H9 (cell line): ENCODE measurements around the gene TPGS1. TPM values are rescaled to one million over a fixed set of nuclear protein-coding genes. Genes with fewer than 3 reads are reported as not detected.
A peak's percentile ranks its signal among the peaks of the same experiment; 100 is the strongest.

Experiments
- DNase-seq: peaks from one replicate; pipeline ENCODE4 v3.0.0-alpha.2; 2017
- H2AFZ ChIP-seq: one replicate; pipeline ENCODE4 v1.6.1; 2013; ENCODE audit warnings: mild to moderate bottlenecking, low read length, control low read depth, moderate library complexity
- H2AK5ac ChIP-seq: 2 replicates; pipeline ENCODE4 v1.6.1; 2013; ENCODE audit warnings: low read length, control low read depth, mixed read lengths; ENCODE audit not compliant: insufficient read length
- H2BK120ac ChIP-seq: one replicate; pipeline ENCODE4 v1.6.1; 2013; ENCODE audit warnings: low read depth, mild to moderate bottlenecking, low read length, control low read depth, inconsistent platforms; ENCODE audit not compliant: poor library complexity, severe bottlenecking
- H2BK12ac ChIP-seq: 2 replicates; pipeline ENCODE4 v1.6.1; 2013; ENCODE audit warnings: low read length, control low read depth, mixed read lengths, low read depth; ENCODE audit not compliant: insufficient read length
- H2BK15ac ChIP-seq: 2 replicates; pipeline ENCODE4 v1.6.1; 2013; ENCODE audit warnings: low read depth, low read length, control low read depth
- H2BK20ac ChIP-seq: one replicate; pipeline ENCODE4 v1.6.1; 2013; ENCODE audit warnings: low read depth, mild to moderate bottlenecking, low read length, control low read depth, inconsistent platforms; ENCODE audit not compliant: poor library complexity, severe bottlenecking
- H2BK5ac ChIP-seq: 2 replicates; pipeline ENCODE4 v1.6.1; 2013; ENCODE audit warnings: low read length, control low read depth, mixed read lengths; ENCODE audit not compliant: insufficient read length
- H3K14ac ChIP-seq: 2 replicates; pipeline ENCODE4 v1.6.1; 2013; ENCODE audit warnings: low read length, control low read depth; ENCODE audit not compliant: insufficient read depth
- H3K18ac ChIP-seq: 2 replicates; pipeline ENCODE4 v1.6.1; 2013; ENCODE audit warnings: low read depth, mild to moderate bottlenecking, mixed read lengths, low read length, control low read depth; ENCODE audit not compliant: insufficient read length
- H3K23ac ChIP-seq: 2 replicates; pipeline ENCODE4 v1.6.1; 2013; ENCODE audit warnings: low read length, control low read depth, mixed read lengths, low read depth; ENCODE audit not compliant: insufficient read length
- H3K23me2 ChIP-seq: 2 replicates; pipeline ENCODE4 v1.6.1; 2013; ENCODE audit warnings: low read depth, mild to moderate bottlenecking, mixed read lengths, low read length, control low read depth; ENCODE audit not compliant: insufficient read length, poor library complexity, severe bottlenecking
- H3K27ac ChIP-seq: 2 replicates; pipeline ENCODE4 v1.5.1; 2013; ENCODE audit warnings: low read length, control low read depth, mixed read lengths, low read depth; ENCODE audit not compliant: insufficient read length
- H3K27me3 ChIP-seq: 2 replicates; pipeline ENCODE4 v1.6.1; 2013; ENCODE audit warnings: low read length, control low read depth, inconsistent platforms; ENCODE audit not compliant: insufficient read depth
- H3K4ac ChIP-seq: 2 replicates; pipeline ENCODE4 v1.6.1; 2013; ENCODE audit warnings: low read depth, mild to moderate bottlenecking, control low read depth, inconsistent platforms, low read length, moderate library complexity
- H3K4me1 ChIP-seq: 2 replicates; pipeline ENCODE4 v1.6.1; 2013; ENCODE audit warnings: low read length, control low read depth, inconsistent platforms; ENCODE audit not compliant: insufficient read depth
- H3K4me2 ChIP-seq: 2 replicates; pipeline ENCODE4 v1.6.1; 2013; ENCODE audit warnings: low read length, control low read depth, mixed read lengths; ENCODE audit not compliant: insufficient read length, insufficient read depth
- H3K56ac ChIP-seq: 2 replicates; pipeline ENCODE4 v1.6.1; 2013; ENCODE audit warnings: low read depth, mild to moderate bottlenecking, mixed read lengths, low read length, control low read depth; ENCODE audit not compliant: insufficient read length
- H3K79me1 ChIP-seq: 2 replicates; pipeline ENCODE4 v1.6.1; 2013; ENCODE audit warnings: low read depth, mild to moderate bottlenecking, moderate library complexity, low read length, control low read depth, inconsistent platforms; ENCODE audit not compliant: insufficient read depth, poor library complexity, severe bottlenecking
- H3K79me2 ChIP-seq: 2 replicates; pipeline ENCODE4 v1.6.1; 2013; ENCODE audit warnings: low read length, control low read depth, inconsistent platforms; ENCODE audit not compliant: insufficient read depth
- H3K9ac ChIP-seq: 2 replicates; pipeline ENCODE4 v1.6.1; 2013; ENCODE audit warnings: low read length, control low read depth, mixed read lengths; ENCODE audit not compliant: insufficient read length; ENCODE audit errors: extremely low read depth
- H3K9me3 ChIP-seq: one replicate; pipeline ENCODE4 v1.6.1; 2013; ENCODE audit warnings: low read depth, low read length, inconsistent platforms; ENCODE audit not compliant: control insufficient read depth
- H3T11ph ChIP-seq: one replicate; pipeline ENCODE4 v1.6.1; 2013; ENCODE audit warnings: mild to moderate bottlenecking, low read length, control low read depth, inconsistent platforms
- H4K20me1 ChIP-seq: one replicate; pipeline ENCODE4 v1.6.1; 2013; ENCODE audit not compliant: control insufficient read depth, insufficient read length, insufficient read depth
- H4K5ac ChIP-seq: 2 replicates; pipeline ENCODE4 v1.6.1; 2013; ENCODE audit warnings: low read depth, mild to moderate bottlenecking, mixed read lengths, low read length, control low read depth; ENCODE audit not compliant: insufficient read length
- H4K8ac ChIP-seq: replicated peaks from 2 replicates; pipeline ENCODE4 v1.6.1; 2013; ENCODE audit warnings: low read length, control low read depth, mixed read lengths, low read depth; ENCODE audit not compliant: insufficient read length
- H4K91ac ChIP-seq: 2 replicates; pipeline ENCODE4 v1.6.1; 2013; ENCODE audit warnings: low read depth, mild to moderate bottlenecking, moderate library complexity, mixed read lengths, low read length, control low read depth; ENCODE audit not compliant: insufficient read length
- H3K27ac Mint-ChIP-seq, 3 experiments: 2 replicates in 2 of 3; 3 replicates in 1 of 3; pipeline ENCODE4 v1.8.0; 2020 to 2021; ENCODE audit warnings: mixed read lengths in 3 of 3, mild to moderate bottlenecking in 1 of 3, moderate library complexity in 1 of 3
- H3K27me3 Mint-ChIP-seq: 2 replicates; pipeline ENCODE4 v1.8.0; 2021; ENCODE audit warnings: low read depth, mild to moderate bottlenecking, moderate library complexity, mixed read lengths
- H3K36me3 Mint-ChIP-seq, 3 experiments: 2 replicates in 2 of 3; 3 replicates in 1 of 3; pipeline ENCODE4 v1.8.0; 2020 to 2021; ENCODE audit warnings: low read depth in 3 of 3, mixed read lengths in 3 of 3; ENCODE audit not compliant: insufficient read depth in 1 of 3
- H3K4me1 Mint-ChIP-seq, 2 experiments: 2 replicates each; pipeline ENCODE4 v1.8.0; 2020; ENCODE audit warnings: mixed read lengths in 2 of 2
- H3K4me3 Mint-ChIP-seq, 2 experiments: 2 replicates in 1 of 2; 3 replicates in 1 of 2; pipeline ENCODE4 v1.8.0; 2020 to 2021; ENCODE audit warnings: mild to moderate bottlenecking in 2 of 2, mixed read lengths in 2 of 2, moderate library complexity in 1 of 2
- H3K9me3 Mint-ChIP-seq, 2 experiments: 2 replicates in 1 of 2; 3 replicates in 1 of 2; pipeline ENCODE4 v1.8.0; 2020; ENCODE audit warnings: mild to moderate bottlenecking in 2 of 2, mixed read lengths in 2 of 2, moderate library complexity in 1 of 2
- WGBS: extraction: QIAGEN DNeasy Blood & Tissue Kit; methylation state at CpG from one replicate; pipeline ENCODE4 v1.1.7; 2013; ENCODE audit warnings: missing lambda C conversion rate, low lambda C conversion rate, mixed read lengths; ENCODE audit not compliant: insufficient read length; ENCODE audit errors: extremely low coverage; 5-methylcytosine and 5-hydroxymethylcytosine counted together
- total RNA-seq: library from RNA; stranded (reverse); gene quantifications from 2 replicates; pipeline ENCODE4 v1.2.1, GENCODE V29; 2021
- TF ChIP-seq, protein P1 (sequence below): fragments of 200-600 bp; sonication (generic); conservative IDR thresholded peaks from 3 replicates; pipeline ENCODE4 v1.8.0; 2021; ENCODE audit warnings: antibody characterized with exemption, mild to moderate bottlenecking

The TPGS1 gene
- total RNA-seq, 1 experiment from 2014 or later, result 7.4 TPM

- Histone ChIP-seq H2AK5ac (no peak within 1 kb of the TSS), H3K14ac (no peak within 1 kb of the TSS), H3K23me2 (peaks cover 10% of the 10 kb centered on the region), H3K23ac (no peak within 1 kb of the TSS), H4K5ac (no peak within 1 kb of the TSS), H2BK15ac (no peak within 1 kb of the TSS), H4K91ac (no peak within 1 kb of the TSS), H4K8ac (no peak within 1 kb of the TSS), H2AFZ (no peak within 1 kb of the TSS), H2BK20ac (no peak within 1 kb of the TSS), H3K9ac (no peak within 1 kb of the TSS), H3K56ac (no peak within 1 kb of the TSS), H3K4me2 (peak within 1 kb of the TSS; percentile 63), H3K4me1 (no peaks in the 10 kb centered on the region), H3K4ac (no peak within 1 kb of the TSS), H2BK12ac (no peak within 1 kb of the TSS), H3K79me2 (no peaks in the 10 kb centered on the region), H3K27me3 (no peaks in the 10 kb centered on the region; the same call in 1 of the 2 replicates), H3K79me1 (no peaks in the 10 kb centered on the region), H2BK5ac (no peak within 1 kb of the TSS), H4K20me1 (no peaks in the 10 kb centered on the region), H3K27ac (no peak within 1 kb of the TSS), H3T11ph (no peak within 1 kb of the TSS), H3K18ac (no peak within 1 kb of the TSS), H2BK120ac (no peak within 1 kb of the TSS), H3K9me3 (no peaks in the 10 kb centered on the region)
- Mint-ChIP-seq H3K4me3 (peak within 1 kb of the TSS; percentile 71 to 84), H3K9me3 (peaks cover 0 to 5% of the 10 kb centered on the region in 2 experiments; a peak in 2 of 5 replicates), H3K36me3 (peaks cover 0 to 2% (median 0%) of the 10 kb centered on the region in 3 experiments; a peak in 1 of 7 replicates), H3K27ac (no peak within 1 kb of the TSS), H3K4me1 (peaks cover 4 to 7% of the 10 kb centered on the region in 2 experiments; a peak in 3 of 4 replicates), H3K27me3 (peaks cover 35% of the 10 kb centered on the region)
- DNase-seq, result no peak
- TF ChIP-seq, protein P1, sequence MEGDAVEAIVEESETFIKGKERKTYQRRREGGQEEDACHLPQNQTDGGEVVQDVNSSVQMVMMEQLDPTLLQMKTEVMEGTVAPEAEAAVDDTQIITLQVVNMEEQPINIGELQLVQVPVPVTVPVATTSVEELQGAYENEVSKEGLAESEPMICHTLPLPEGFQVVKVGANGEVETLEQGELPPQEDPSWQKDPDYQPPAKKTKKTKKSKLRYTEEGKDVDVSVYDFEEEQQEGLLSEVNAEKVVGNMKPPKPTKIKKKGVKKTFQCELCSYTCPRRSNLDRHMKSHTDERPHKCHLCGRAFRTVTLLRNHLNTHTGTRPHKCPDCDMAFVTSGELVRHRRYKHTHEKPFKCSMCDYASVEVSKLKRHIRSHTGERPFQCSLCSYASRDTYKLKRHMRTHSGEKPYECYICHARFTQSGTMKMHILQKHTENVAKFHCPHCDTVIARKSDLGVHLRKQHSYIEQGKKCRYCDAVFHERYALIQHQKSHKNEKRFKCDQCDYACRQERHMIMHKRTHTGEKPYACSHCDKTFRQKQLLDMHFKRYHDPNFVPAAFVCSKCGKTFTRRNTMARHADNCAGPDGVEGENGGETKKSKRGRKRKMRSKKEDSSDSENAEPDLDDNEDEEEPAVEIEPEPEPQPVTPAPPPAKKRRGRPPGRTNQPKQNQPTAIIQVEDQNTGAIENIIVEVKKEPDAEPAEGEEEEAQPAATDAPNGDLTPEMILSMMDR, result no peak
- no CpG with 5 or more reads among the region's 85 CpGs for WGBS
Observed at GRCh38 chr19:460877-461720, 46.2 kb upstream of the TPGS1 start, which contains the start of gene SHC2. SHC2 (minus strand) TSS chr19:461033; CDS start chr19:460996, 37 bp downstream.
